Central memory CD8-positive, alpha-beta T cell (primary cell): Measurements from ENCODE around the gene CEP85.

ENCODE experiments used
- ATAC-seq: fragments of 150-1000 bp; cut with Tn5 transposase; replicated peaks from 2 replicates; pipeline ENCODE4 v1.10.0; 2022; ENCODE audit warnings: mild to moderate bottlenecking, moderate FRiP score, moderate number of reproducible peaks; ENCODE audit not compliant: poor library complexity, severe bottlenecking; ENCODE audit errors: extremely low read depth
- DNase-seq, 2 donors: peaks; one replicate each; pipeline ENCODE4 v3.0.0; 2021; ENCODE audit warnings: low spot score in 2 of 2
- H3K27ac Mint-ChIP-seq: one replicate; pipeline ENCODE4 v1.8.0; 2022; ENCODE audit warnings: low read depth, mild to moderate bottlenecking, moderate library complexity, mixed read lengths
- H3K27me3 Mint-ChIP-seq: one replicate; pipeline ENCODE4 v1.8.0; 2022; ENCODE audit warnings: mixed read lengths
- H3K36me3 Mint-ChIP-seq: one replicate; pipeline ENCODE4 v1.8.0; 2022; ENCODE audit warnings: mild to moderate bottlenecking, moderate library complexity, mixed read lengths; ENCODE audit not compliant: insufficient read depth
- H3K4me1 Mint-ChIP-seq: one replicate; pipeline ENCODE4 v1.8.0; 2022; ENCODE audit warnings: mixed read lengths
- H3K4me3 Mint-ChIP-seq: one replicate; pipeline ENCODE4 v1.8.0; 2022; ENCODE audit warnings: mild to moderate bottlenecking, moderate library complexity, mixed read lengths
- H3K9me3 Mint-ChIP-seq: one replicate; pipeline ENCODE4 v1.8.0; 2022; ENCODE audit warnings: mixed read lengths

The CEP85 gene

GRCh38 chr1:26320896-26321295, 86.9 kb downstream of the CEP85 start:
- ATAC-seq (no peak), DNase-seq (no peak)
- Mint-ChIP-seq H3K4me3 (peak overlapping the region; percentile 99), H3K9me3 (no peaks in the 10 kb centered on the region), H3K27me3 (no peaks in the 10 kb centered on the region), H3K27ac (peak overlapping the region; percentile 85), H3K4me1 (peaks cover 50% of the 10 kb centered on the region), H3K36me3 (peaks cover 31% of the 10 kb centered on the region)

GRCh38 chr1:26321315-26322041, 87.5 kb downstream of the CEP85 start:
- peaks cover 33% of the 10 kb centered on the region for H3K36me3 Mint-ChIP-seq
- H3K4me3 Mint-ChIP-seq, result peak overlapping the region; percentile 99

GRCh38 chr1:26322042-26322331, 88.0 kb downstream of the CEP85 start:
- H3K36me3 Mint-ChIP-seq, result peaks cover 33% of the 10 kb centered on the region
- DNase-seq, result no peak
- no peak overlapping the region for H3K4me3 Mint-ChIP-seq
- peaks cover 50% of the 10 kb centered on the region for H3K4me1 Mint-ChIP-seq
- H3K27me3 Mint-ChIP-seq, result no peaks in the 10 kb centered on the region
- no peaks in the 10 kb centered on the region for H3K9me3 Mint-ChIP-seq
- H3K27ac Mint-ChIP-seq, result no peak overlapping the region
- ATAC-seq, result no peak

More at GRCh38 chr1:26321315-26322041, 87.5 kb downstream of the CEP85 start:
- Mint-ChIP-seq H3K4me1 (peaks cover 50% of the 10 kb centered on the region), H3K27me3 (no peaks in the 10 kb centered on the region), H3K27ac (peak overlapping the region; percentile 85), H3K9me3 (no peaks in the 10 kb centered on the region)
- peak; percentile 83 for ATAC-seq
- peak; percentile 93 to 99 for DNase-seq

- Mint-ChIP-seq H3K9me3 (no peaks in the 10 kb centered on the region), H3K4me1 (peaks cover 36% of the 10 kb centered on the region), H3K27me3 (no peaks in the 10 kb centered on the region), H3K27ac (peak overlapping the region; percentile 76), H3K4me3 (peak overlapping the region; percentile 27), H3K36me3 (peaks cover 25% of the 10 kb centered on the region)
- ATAC-seq (no peak), DNase-seq (no peak)
Measured at GRCh38 chr1:26323382-26323781, 89.4 kb downstream of the CEP85 start.

- Mint-ChIP-seq H3K27ac (no peak overlapping the region), H3K36me3 (peaks cover 18% of the 10 kb centered on the region), H3K9me3 (no peaks in the 10 kb centered on the region), H3K27me3 (no peaks in the 10 kb centered on the region), H3K4me1 (peaks cover 31% of the 10 kb centered on the region), H3K4me3 (no peak overlapping the region)
- ATAC-seq, result no peak
- no peak for DNase-seq
Measured at GRCh38 chr1:26324550-26324949, 90.5 kb downstream of the CEP85 start.

GRCh38 chr1:26327956-26328362, 94.0 kb downstream of the CEP85 start:
- Mint-ChIP-seq H3K27ac (peak overlapping the region; percentile 38), H3K4me1 (peaks cover 4% of the 10 kb centered on the region), H3K36me3 (peaks cover 4% of the 10 kb centered on the region), H3K27me3 (no peaks in the 10 kb centered on the region), H3K4me3 (no peak overlapping the region), H3K9me3 (no peaks in the 10 kb centered on the region)
- ATAC-seq, result no peak
- no peak for DNase-seq
